HG02885 (cell line): ENCODE measurements around the gene TDP2.

Source experiments
- ATAC-seq: cut with Tn5 transposase; IDR thresholded peaks from one replicate; pipeline ENCODE4 v1.9.1; 2021; ENCODE audit warnings: mild to moderate bottlenecking; ENCODE audit not compliant: unreplicated experiment, poor library complexity

Gene TDP2

GRCh38 chr6:24666641-24667377, at the start of gene TDP2, which contains the start of gene ACOT13:
Gene TDP2 (minus strand): TSS chr6:24666899. CDS start chr6:24666862, 37 bp downstream.
Gene ACOT13 (plus strand): TSS chr6:24667077. CDS start chr6:24667264, 187 bp downstream.
- ATAC-seq, result peak; percentile 84

- no peak for ATAC-seq
Observed at GRCh38 chr6:24710519-24711303, 44.0 kb upstream of the TDP2 start.

GRCh38 chr6:24709014-24709711, 42.5 kb upstream of the TDP2 start:
- ATAC-seq, result no peak

GRCh38 chr6:24708612-24709011, 41.9 kb upstream of the TDP2 start:
- ATAC-seq, result no peak

- ATAC-seq, result no peak
Observed at GRCh38 chr6:24704468-24704867, 37.8 kb upstream of the TDP2 start.

GRCh38 chr6:24702720-24703282, 36.1 kb upstream of the TDP2 start:
- no peak for ATAC-seq

GRCh38 chr6:24699521-24700359, 33.0 kb upstream of the TDP2 start:
- no peak for ATAC-seq

- no peak for ATAC-seq
Observed at GRCh38 chr6:24696097-24696496, 29.4 kb upstream of the TDP2 start.

- peak; percentile 71 for ATAC-seq
Observed at GRCh38 chr6:24695635-24696034, 28.9 kb upstream of the TDP2 start.

GRCh38 chr6:24694198-24694597, 27.5 kb upstream of the TDP2 start:
- ATAC-seq, result no peak

GRCh38 chr6:24692848-24693592, 26.3 kb upstream of the TDP2 start:
- no peak for ATAC-seq

GRCh38 chr6:24692415-24692814, 25.7 kb upstream of the TDP2 start:
- ATAC-seq, result no peak

GRCh38 chr6:24692003-24692402, 25.3 kb upstream of the TDP2 start:
- no peak for ATAC-seq

GRCh38 chr6:24691550-24691949, 24.9 kb upstream of the TDP2 start:
- no peak for ATAC-seq

GRCh38 chr6:24690593-24690992, 23.9 kb upstream of the TDP2 start:
- ATAC-seq, result no peak

GRCh38 chr6:24689964-24690363, 23.3 kb upstream of the TDP2 start:
- ATAC-seq, result no peak

- ATAC-seq, result no peak
Observed at GRCh38 chr6:24686946-24687345, 20.2 kb upstream of the TDP2 start.

GRCh38 chr6:24686408-24686807, 19.7 kb upstream of the TDP2 start:
- ATAC-seq, result no peak
